Sigmoid colon (tissue), 3 donors: ENCODE results near the gene ADAMTS10.

Source experiments
- POLR2A ChIP-seq, 2 donors: fragments of 450-650 bp; IDR thresholded peaks; one replicate each; pipeline ENCODE4 v1.6.1; 2016; ENCODE audit warnings: antibody characterized with exemption in 2 of 2, mild to moderate bottlenecking in 2 of 2, moderate library complexity in 2 of 2
- TF ChIP-seq, protein P1 (sequence below), 4 experiments: fragments of 450-650 bp in 3 of 4; fragments of 200-600 bp in 1 of 4; IDR thresholded peaks; one replicate each; pipeline ENCODE4 v1.5.1; 2016 to 2019; ENCODE audit warnings: antibody characterized with exemption in 4 of 4, mild to moderate bottlenecking in 3 of 4, moderate library complexity in 2 of 4

DNA sequence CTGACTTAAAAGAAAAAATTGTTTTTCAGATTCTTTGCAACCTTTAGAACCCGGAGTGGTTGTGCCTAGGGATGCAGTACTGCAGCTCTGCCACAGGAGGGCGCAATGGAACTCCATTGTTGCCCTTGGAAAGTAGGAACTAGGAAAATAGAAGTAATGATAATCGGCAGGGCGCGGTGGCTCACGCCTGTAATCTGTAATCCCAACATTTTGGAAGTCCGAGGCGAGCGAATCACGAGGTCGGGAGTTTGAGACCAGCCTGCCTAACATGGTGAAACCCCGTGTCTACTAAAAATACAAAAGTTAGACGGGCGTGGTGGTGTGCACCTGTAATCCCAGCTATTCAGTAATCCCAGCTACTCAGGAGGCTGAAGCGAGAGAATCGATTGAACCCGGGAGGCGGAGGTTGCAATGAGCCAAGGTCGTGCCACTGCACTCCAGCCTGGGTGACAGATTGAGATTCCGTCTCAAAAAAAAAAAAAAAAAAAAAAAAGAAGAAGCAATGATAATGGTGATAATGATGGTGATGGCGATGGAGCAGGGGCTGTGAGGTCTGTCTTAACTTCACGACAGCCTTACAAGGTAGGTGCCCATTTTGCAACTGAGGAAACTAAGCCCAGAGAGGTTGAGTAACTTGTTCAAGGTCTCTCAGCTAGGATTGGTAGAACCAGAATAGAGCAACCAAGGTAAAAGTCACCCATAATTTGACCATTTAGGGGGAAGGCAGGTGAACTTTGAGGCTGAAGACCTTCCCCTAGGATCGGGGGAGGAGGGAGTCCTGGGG lies 5.5 kb upstream of the ADAMTS10 start:
- no peak for TF ChIP-seq POLR2A (IDR thresholded peaks at IDR 0.05)
- TF ChIP-seq, protein P1, sequence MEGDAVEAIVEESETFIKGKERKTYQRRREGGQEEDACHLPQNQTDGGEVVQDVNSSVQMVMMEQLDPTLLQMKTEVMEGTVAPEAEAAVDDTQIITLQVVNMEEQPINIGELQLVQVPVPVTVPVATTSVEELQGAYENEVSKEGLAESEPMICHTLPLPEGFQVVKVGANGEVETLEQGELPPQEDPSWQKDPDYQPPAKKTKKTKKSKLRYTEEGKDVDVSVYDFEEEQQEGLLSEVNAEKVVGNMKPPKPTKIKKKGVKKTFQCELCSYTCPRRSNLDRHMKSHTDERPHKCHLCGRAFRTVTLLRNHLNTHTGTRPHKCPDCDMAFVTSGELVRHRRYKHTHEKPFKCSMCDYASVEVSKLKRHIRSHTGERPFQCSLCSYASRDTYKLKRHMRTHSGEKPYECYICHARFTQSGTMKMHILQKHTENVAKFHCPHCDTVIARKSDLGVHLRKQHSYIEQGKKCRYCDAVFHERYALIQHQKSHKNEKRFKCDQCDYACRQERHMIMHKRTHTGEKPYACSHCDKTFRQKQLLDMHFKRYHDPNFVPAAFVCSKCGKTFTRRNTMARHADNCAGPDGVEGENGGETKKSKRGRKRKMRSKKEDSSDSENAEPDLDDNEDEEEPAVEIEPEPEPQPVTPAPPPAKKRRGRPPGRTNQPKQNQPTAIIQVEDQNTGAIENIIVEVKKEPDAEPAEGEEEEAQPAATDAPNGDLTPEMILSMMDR (IDR thresholded peaks at IDR 0.05), result peak; percentile 57 to 75 (median 64)
